ENCODE measurements around the gene COL23A1.

COL23A1 gene

GRCh38 chr5:178417391-178417811 lies 172.8 kb downstream of the COL23A1 start:
- Histone ChIP-seq H2BK15ac (ENCODE audit: low read length) (no peak overlapping the region), H3K4ac (ENCODE audit: low read length) (no peak overlapping the region), H3K23ac (ENCODE audit: low read depth, low read length, poor library complexity) (no peak overlapping the region), H3K27ac (replicated peaks; ENCODE audit: low read length) (no peak overlapping the region), H3K4me3 (ENCODE audit: low read length in 2 of 2) (no peak overlapping the region), H2AFZ (ENCODE audit: low read length) (no peak overlapping the region), H3K79me1 (ENCODE audit: low read depth, low read length) (no peaks in the 10 kb centered on the region), H3K18ac (ENCODE audit: low read length) (no peak overlapping the region), H3K4me1 (ENCODE audit: control insufficient read depth in 2 of 2, insufficient read depth in 1 of 2, low read depth in 1 of 2, low read length in 2 of 2) (peaks cover 28 to 34% of the 10 kb centered on the region in 2 donors), H2BK120ac (ENCODE audit: low read depth, low read length) (no peak overlapping the region), H3K4me2 (ENCODE audit: insufficient read depth, low read length, poor library complexity, severe bottlenecking) (no peak overlapping the region), H4K8ac (ENCODE audit: low read depth, low read length) (no peak overlapping the region), H2BK5ac (ENCODE audit: low read length) (no peak overlapping the region), H3K36me3 (replicated peaks in 1 of 2; ENCODE audit: control insufficient read depth in 2 of 2, insufficient read depth in 2 of 2, low read length in 2 of 2) (no peaks in the 10 kb centered on the region), H3K9me3 (replicated peaks in 1 of 2; ENCODE audit: control insufficient read depth in 2 of 2, insufficient read depth in 1 of 2, low read depth in 1 of 2, low read length in 2 of 2) (no peaks in the 10 kb centered on the region), H3K27me3 (ENCODE audit: control insufficient read depth in 3 of 3, insufficient read depth in 3 of 3, low read depth in 1 of 3, low read length in 3 of 3) (no peaks in the 10 kb centered on the region), H3K9ac (ENCODE audit: low read depth, low read length, poor library complexity) (no peak overlapping the region), H3K14ac (ENCODE audit: low read length) (no peak overlapping the region), H2AK5ac (ENCODE audit: low read depth, low read length) (peak overlapping the region; percentile 9), H2BK12ac (ENCODE audit: low read length) (no peak overlapping the region), H4K91ac (ENCODE audit: low read depth, low read length, poor library complexity) (no peak overlapping the region)
- WGBS, 2 donors (ENCODE audit: extremely low coverage in 2 of 2, insufficient read length in 2 of 2, insufficient replicate concordance in 1 of 2), result no CpG with 5 or more reads among the region's 13 CpGs
- no peak for DNase-seq (ENCODE audit: low spot score)

GRCh38 chr5:178416919-178417318 lies 173.3 kb downstream of the COL23A1 start:
- Histone ChIP-seq H3K4me1 (ENCODE audit: control insufficient read depth in 2 of 2, insufficient read depth in 1 of 2, low read depth in 1 of 2, low read length in 2 of 2) (peaks cover 23 to 30% of the 10 kb centered on the region in 2 donors), H4K91ac (ENCODE audit: low read depth, low read length, poor library complexity) (no peak overlapping the region), H3K36me3 (replicated peaks in 1 of 2; ENCODE audit: control insufficient read depth in 2 of 2, insufficient read depth in 2 of 2, low read length in 2 of 2) (no peaks in the 10 kb centered on the region), H3K4me2 (ENCODE audit: insufficient read depth, low read length, poor library complexity, severe bottlenecking) (no peak overlapping the region), H3K4me3 (ENCODE audit: low read length in 2 of 2) (no peak overlapping the region), H2AK5ac (ENCODE audit: low read depth, low read length) (no peak overlapping the region), H3K9ac (ENCODE audit: low read depth, low read length, poor library complexity) (no peak overlapping the region), H2BK120ac (ENCODE audit: low read depth, low read length) (no peak overlapping the region), H3K14ac (ENCODE audit: low read length) (no peak overlapping the region), H2BK5ac (ENCODE audit: low read length) (no peak overlapping the region), H3K4ac (ENCODE audit: low read length) (no peak overlapping the region), H2BK15ac (ENCODE audit: low read length) (no peak overlapping the region), H3K9me3 (replicated peaks in 1 of 2; ENCODE audit: control insufficient read depth in 2 of 2, insufficient read depth in 1 of 2, low read depth in 1 of 2, low read length in 2 of 2) (no peaks in the 10 kb centered on the region), H2BK12ac (ENCODE audit: low read length) (no peak overlapping the region), H4K8ac (ENCODE audit: low read depth, low read length) (no peak overlapping the region), H3K27ac (replicated peaks; ENCODE audit: low read length) (no peak overlapping the region), H3K18ac (ENCODE audit: low read length) (no peak overlapping the region), H3K79me1 (ENCODE audit: low read depth, low read length) (no peaks in the 10 kb centered on the region), H3K23ac (ENCODE audit: low read depth, low read length, poor library complexity) (no peak overlapping the region), H3K27me3 (ENCODE audit: control insufficient read depth in 3 of 3, insufficient read depth in 3 of 3, low read depth in 1 of 3, low read length in 3 of 3) (no peaks in the 10 kb centered on the region), H2AFZ (ENCODE audit: low read length) (no peak overlapping the region)
- DNase-seq (ENCODE audit: low spot score), result no peak
- WGBS, 2 donors (ENCODE audit: extremely low coverage in 2 of 2, insufficient read length in 2 of 2, insufficient replicate concordance in 1 of 2), result no CpG with 5 or more reads among the region's 6 CpGs

- WGBS, 2 donors (ENCODE audit: extremely low coverage in 2 of 2, insufficient read length in 2 of 2, insufficient replicate concordance in 1 of 2), result no CpG with 5 or more reads among the region's 12 CpGs
- no peak overlapping the region for H3K9ac ChIP-seq (ENCODE audit: low read depth, low read length, poor library complexity)
- H4K8ac ChIP-seq (ENCODE audit: low read depth, low read length), result no peak overlapping the region
- H3K4me2 ChIP-seq (ENCODE audit: insufficient read depth, low read length, poor library complexity, severe bottlenecking), result no peak overlapping the region
- H3K4ac ChIP-seq (ENCODE audit: low read length), result no peak overlapping the region
- no peak overlapping the region for H2BK5ac ChIP-seq (ENCODE audit: low read length)
- no peaks in the 10 kb centered on the region for H3K36me3 ChIP-seq (replicated peaks in 1 of 2; ENCODE audit: control insufficient read depth in 2 of 2, insufficient read depth in 2 of 2, low read length in 2 of 2)
- no peak overlapping the region for H3K27ac ChIP-seq (replicated peaks; ENCODE audit: low read length)
- peak overlapping the region; percentile 82 for H2AK5ac ChIP-seq (ENCODE audit: low read depth, low read length)
- peak overlapping the region; percentile 77 for H2BK15ac ChIP-seq (ENCODE audit: low read length)
- H3K18ac ChIP-seq (ENCODE audit: low read length), result peak overlapping the region; percentile 50
- H2BK120ac ChIP-seq (ENCODE audit: low read depth, low read length), result no peak overlapping the region
- H2BK12ac ChIP-seq (ENCODE audit: low read length), result no peak overlapping the region
- no peak overlapping the region for H3K4me3 ChIP-seq (ENCODE audit: low read length in 2 of 2)
- H3K9me3 ChIP-seq (replicated peaks in 1 of 2; ENCODE audit: control insufficient read depth in 2 of 2, insufficient read depth in 1 of 2, low read depth in 1 of 2, low read length in 2 of 2), result no peaks in the 10 kb centered on the region
- H4K91ac ChIP-seq (ENCODE audit: low read depth, low read length, poor library complexity), result no peak overlapping the region
- H3K4me1 ChIP-seq (ENCODE audit: control insufficient read depth in 2 of 2, insufficient read depth in 1 of 2, low read depth in 1 of 2, low read length in 2 of 2), result peaks cover 20 to 25% of the 10 kb centered on the region in 2 donors
- no peaks in the 10 kb centered on the region for H3K79me1 ChIP-seq (ENCODE audit: low read depth, low read length)
- peak overlapping the region; percentile 17 for H3K14ac ChIP-seq (ENCODE audit: low read length)
- no peaks in the 10 kb centered on the region for H3K27me3 ChIP-seq (ENCODE audit: control insufficient read depth in 3 of 3, insufficient read depth in 3 of 3, low read depth in 1 of 3, low read length in 3 of 3)
- no peak overlapping the region for H3K23ac ChIP-seq (ENCODE audit: low read depth, low read length, poor library complexity)
- no peak for DNase-seq (ENCODE audit: low spot score)
- H2AFZ ChIP-seq (ENCODE audit: low read length), result no peak overlapping the region
These were observed 173.8 kb downstream of the COL23A1 start for GRCh38 chr5:178416206-178416882.

- no peak overlapping the region for H2BK5ac ChIP-seq (ENCODE audit: low read length)
- no CpG with 5 or more reads among the region's 17 CpGs for WGBS, 2 donors (ENCODE audit: extremely low coverage in 2 of 2, insufficient read length in 2 of 2, insufficient replicate concordance in 1 of 2)
These were observed 174.8 kb downstream of the COL23A1 start for GRCh38 chr5:178415353-178415752.

More at GRCh38 chr5:178415353-178415752, 174.8 kb downstream of the COL23A1 start:
- no peak overlapping the region for H3K4ac ChIP-seq (ENCODE audit: low read length)
- no peak overlapping the region for H4K8ac ChIP-seq (ENCODE audit: low read depth, low read length)
- peak overlapping the region; percentile 82 for H2AK5ac ChIP-seq (ENCODE audit: low read depth, low read length)
- no peak overlapping the region for H3K9ac ChIP-seq (ENCODE audit: low read depth, low read length, poor library complexity)
- H3K4me2 ChIP-seq (ENCODE audit: insufficient read depth, low read length, poor library complexity, severe bottlenecking), result no peak overlapping the region
- no peak overlapping the region for H3K27ac ChIP-seq (replicated peaks; ENCODE audit: low read length)
- peak overlapping the region; percentile 25 for H3K23ac ChIP-seq (ENCODE audit: low read depth, low read length, poor library complexity)
- peaks cover 15 to 18% of the 10 kb centered on the region in 2 donors for H3K4me1 ChIP-seq (ENCODE audit: control insufficient read depth in 2 of 2, insufficient read depth in 1 of 2, low read depth in 1 of 2, low read length in 2 of 2)
- H3K9me3 ChIP-seq (replicated peaks in 1 of 2; ENCODE audit: control insufficient read depth in 2 of 2, insufficient read depth in 1 of 2, low read depth in 1 of 2, low read length in 2 of 2), result no peaks in the 10 kb centered on the region
- H3K18ac ChIP-seq (ENCODE audit: low read length), result peak overlapping the region; percentile 84
- no peak overlapping the region for H3K4me3 ChIP-seq (ENCODE audit: low read length in 2 of 2)
- no peak overlapping the region for H2AFZ ChIP-seq (ENCODE audit: low read length)
- peak overlapping the region; percentile 8 for H4K91ac ChIP-seq (ENCODE audit: low read depth, low read length, poor library complexity)
- peak overlapping the region; percentile 22 for H3K14ac ChIP-seq (ENCODE audit: low read length)
- DNase-seq (ENCODE audit: low spot score), result no peak
- no peaks in the 10 kb centered on the region for H3K36me3 ChIP-seq (replicated peaks in 1 of 2; ENCODE audit: control insufficient read depth in 2 of 2, insufficient read depth in 2 of 2, low read length in 2 of 2)
- no peaks in the 10 kb centered on the region for H3K79me1 ChIP-seq (ENCODE audit: low read depth, low read length)
- no peaks in the 10 kb centered on the region for H3K27me3 ChIP-seq (ENCODE audit: control insufficient read depth in 3 of 3, insufficient read depth in 3 of 3, low read depth in 1 of 3, low read length in 3 of 3)
- H2BK120ac ChIP-seq (ENCODE audit: low read depth, low read length), result no peak overlapping the region
- peak overlapping the region; percentile 10 for H2BK15ac ChIP-seq (ENCODE audit: low read length)
- no peak overlapping the region for H2BK12ac ChIP-seq (ENCODE audit: low read length)

Measured in neuronal stem cell (in vitro differentiated cells).